Left ventricle myocardium superior (tissue), 1 donor: ENCODE data around the gene SERTAD4. TPM values are rescaled to one million over a fixed set of nuclear protein-coding genes. Genes with fewer than 3 reads are reported as not detected.

Experiments
- ATAC-seq: fragments of 200-7000 bp; cut with Tn5 transposase; one replicate; pipeline ENCODE4 v1.9.1; 2020; ENCODE audit warnings: mild to moderate bottlenecking, moderate library complexity
- DNase-seq: peaks from one replicate; pipeline ENCODE4 v3.0.0-alpha.2; 2020
- intact Hi-C: fragments of 100-400 bp; cut with micrococcal nuclease; formaldehyde crosslinking; loops from one replicate; pipeline ENCODE4 v1.11.0; 2022
- total RNA-seq: library from RNA; stranded (reverse); fragmentation: NEBNext Ultra II Directional; extraction: Animal tissue kit (Norgen Biotek cat#: 25700); gene quantifications from one replicate; pipeline ENCODE4 v1.2.1, GENCODE V29; 2021
- donor health status: DM: no; HTN: yes; CAD: no; lungs with severe emphysema.

Gene SERTAD4
- total RNA-seq, 1 donor from 2014 or later: 4.1 TPM

- intact Hi-C loops: no loop called here
- ATAC-seq (peak; percentile 75), DNase-seq (peak; percentile 80)
These were observed 59.8 kb downstream of the SERTAD4 start for GRCh38 chr1:210292231-210292871.

- DNase-seq: peak; percentile 82
- peak; percentile 78 for ATAC-seq
- intact Hi-C loops: no loop called here
These were observed 60.6 kb downstream of the SERTAD4 start for GRCh38 chr1:210293171-210293607.

- intact Hi-C loops: no loop called here
- ATAC-seq (peak; percentile 62), DNase-seq (peak; percentile 81)
These were observed 62.6 kb downstream of the SERTAD4 start for GRCh38 chr1:210294999-210295745.

Other genes with a start within 250 kb of the SERTAD4 start
- gene HHAT, start 96.1 kb downstream of the SERTAD4 start, total RNA-seq: 1.9 TPM